MCF 10A (cell line): ENCODE data around the gene TCEANC2. TPM values are rescaled to one million over a fixed set of nuclear protein-coding genes. Genes with fewer than 3 reads are reported as not detected.

ENCODE experiments used
- BruUV-seq: library from RNA; stranded (reverse); fragments of 400-500 nt; replicated peaks from 2 replicates; lab custom pipeline; 2021; lab: Mats Ljungman, UMichigan
- CTCF ChIA-PET: fragments of 300-600 bp; sonication (Branson Sonifier 250); formaldehyde crosslinking; extraction: SDS; loops from one replicate; lab custom pipeline; 2021; ENCODE audit warnings: antibody characterized with exemption, inconsistent platforms; lab: Yijun Ruan, JAX
- POLR2A ChIA-PET: fragments of 300-600, 350-650 bp; sonication (Branson Sonifier 250); formaldehyde crosslinking; extraction: SDS; loops from one replicate; lab custom pipeline; 2020; ENCODE audit warnings: antibody characterized with exemption, inconsistent platforms; lab: Yijun Ruan, JAX
- DNase-seq: peaks from one replicate; pipeline ENCODE4 v3.0.0-alpha.2; 2018; ENCODE audit not compliant: unreplicated experiment
- H3K27ac Mint-ChIP-seq: one replicate; pipeline ENCODE4 v1.8.0; 2022; ENCODE audit warnings: mild to moderate bottlenecking, low read depth, mixed read lengths; ENCODE audit not compliant: unreplicated experiment
- H3K27me3 Mint-ChIP-seq: one replicate; pipeline ENCODE4 v1.8.0; 2022; ENCODE audit warnings: mixed read lengths; ENCODE audit not compliant: insufficient read depth, unreplicated experiment
- H3K36me3 Mint-ChIP-seq: one replicate; pipeline ENCODE4 v1.8.0; 2022; ENCODE audit warnings: mild to moderate bottlenecking, moderate library complexity, mixed read lengths; ENCODE audit not compliant: insufficient read depth, unreplicated experiment
- H3K4me1 Mint-ChIP-seq: one replicate; pipeline ENCODE4 v1.8.0; 2022; ENCODE audit warnings: mixed read lengths; ENCODE audit not compliant: insufficient read depth, unreplicated experiment
- H3K4me3 Mint-ChIP-seq: one replicate; pipeline ENCODE4 v1.8.0; 2022; ENCODE audit warnings: mild to moderate bottlenecking, moderate library complexity, mixed read lengths; ENCODE audit not compliant: unreplicated experiment
- H3K9me3 Mint-ChIP-seq: one replicate; pipeline ENCODE4 v1.8.0; 2022; ENCODE audit warnings: mixed read lengths; ENCODE audit not compliant: unreplicated experiment
- CTCF ChIP-seq: fragments of 200-600 bp; IDR thresholded peaks from one replicate; pipeline ENCODE4 v1.8.0; 2022; ENCODE audit warnings: antibody characterized with exemption, mild to moderate bottlenecking; ENCODE audit not compliant: unreplicated experiment
- intact Hi-C: fragments of 100-400 bp; cut with micrococcal nuclease; formaldehyde crosslinking; loops from 2 replicates; pipeline ENCODE4 v1.14.1; 2022
- total RNA-seq: library from RNA; stranded (reverse); gene quantifications from 2 replicates; pipeline ENCODE4 v1.2.3, GENCODE V29; 2022

Gene TCEANC2
- total RNA-seq, 1 experiment from 2014 or later: 3.6 TPM

DNA sequence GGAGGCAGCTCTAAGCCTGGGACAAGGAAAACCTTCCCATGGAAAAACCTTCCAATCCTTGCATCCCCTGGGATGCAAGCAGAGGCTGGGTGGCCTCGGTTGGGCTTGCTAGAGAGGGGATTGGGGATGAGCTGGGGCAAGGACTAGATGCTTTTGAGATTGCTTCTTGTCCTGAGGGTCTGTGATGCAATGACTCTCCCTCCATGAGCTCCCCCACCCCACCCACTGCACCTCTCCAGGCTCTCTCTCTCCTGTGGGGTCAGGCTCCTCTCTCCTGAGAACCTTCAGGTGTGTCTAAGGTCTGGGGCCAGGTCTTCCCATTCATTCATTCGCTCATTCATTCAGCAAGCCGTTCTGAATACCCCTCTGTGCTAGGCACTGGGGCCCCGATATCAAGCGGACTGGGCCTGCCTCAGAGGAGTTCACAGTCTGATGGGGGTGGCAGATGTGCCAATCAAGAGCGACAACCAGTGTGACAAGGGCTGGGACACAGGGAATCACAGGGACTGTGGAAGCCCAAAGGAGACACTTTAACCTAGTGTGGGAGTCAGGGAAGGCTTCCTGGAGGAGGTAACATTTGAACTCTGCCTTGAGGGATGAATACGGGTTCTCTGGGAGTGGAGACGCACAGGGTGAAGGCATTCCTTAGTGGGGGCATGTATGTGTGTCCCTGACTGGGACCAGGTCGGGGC is 41.9 kb upstream of the TCEANC2 start:
- BruUV-seq: no TSS peak
- Mint-ChIP-seq H3K36me3 (peaks cover 4% of the 10 kb centered on the region), H3K4me3 (no peak overlapping the region), H3K4me1 (peaks cover 8% of the 10 kb centered on the region), H3K27me3 (peaks cover 35% of the 10 kb centered on the region), H3K9me3 (no peaks in the 10 kb centered on the region), H3K27ac (no peak overlapping the region)
- ChIA-PET CTCF (interaction anchor here (0.8 kb wide), 1 partner anchor 52 kb away, joined by 3 read pairs; no protein-coding TSS in a partner anchor), POLR2A (no interaction called here)
- intact Hi-C loops: no loop called here
- no peak for DNase-seq
- TF ChIP-seq CTCF: no peak

GRCh38 chr1:54012008-54012325 is 41.4 kb upstream of the TCEANC2 start:
- DNase-seq: no peak
- CTCF ChIA-PET: interaction anchor here (0.6 to 0.8 kb wide), 2 partner anchors 52 to 192 kb away, joined by 3 to 4 read pairs; no protein-coding TSS in a partner anchor
- Mint-ChIP-seq H3K4me1 (peaks cover 13% of the 10 kb centered on the region), H3K27ac (no peak overlapping the region), H3K27me3 (peaks cover 30% of the 10 kb centered on the region), H3K4me3 (no peak overlapping the region), H3K36me3 (peaks cover 4% of the 10 kb centered on the region), H3K9me3 (no peaks in the 10 kb centered on the region)
- intact Hi-C loops: no loop called here
- TF ChIP-seq CTCF: no peak
- BruUV-seq: no TSS peak
- POLR2A ChIA-PET: no interaction called here

GRCh38 chr1:54012863-54013262 is 40.5 kb upstream of the TCEANC2 start:
- ChIA-PET POLR2A (no interaction called here), CTCF (no interaction called here)
- intact Hi-C loops: no loop called here
- Mint-ChIP-seq H3K9me3 (no peaks in the 10 kb centered on the region), H3K36me3 (peaks cover 4% of the 10 kb centered on the region), H3K27me3 (peaks cover 29% of the 10 kb centered on the region), H3K27ac (no peak overlapping the region), H3K4me3 (no peak overlapping the region), H3K4me1 (peaks cover 13% of the 10 kb centered on the region)
- BruUV-seq: no TSS peak
- no peak for TF ChIP-seq CTCF
- DNase-seq: no peak

GRCh38 chr1:54013393-54014008 is 39.9 kb upstream of the TCEANC2 start:
- peaks cover 29% of the 10 kb centered on the region for H3K27me3 Mint-ChIP-seq
- DNase-seq: no peak
- H3K4me1 Mint-ChIP-seq: peaks cover 13% of the 10 kb centered on the region
- ChIA-PET CTCF (no interaction called here), POLR2A (interaction anchor here (3.7 kb wide), 1 partner anchor 39 kb away, joined by 25 read pairs; the partner anchor contains the start of genes TCEANC2 and TMEM59)
- peaks cover 4% of the 10 kb centered on the region for H3K36me3 Mint-ChIP-seq
- H3K9me3 Mint-ChIP-seq: no peaks in the 10 kb centered on the region
- H3K4me3 Mint-ChIP-seq: no peak overlapping the region
- intact Hi-C loops: no loop called here
- H3K27ac Mint-ChIP-seq: no peak overlapping the region
- no TSS peak for BruUV-seq
- TF ChIP-seq CTCF: no peak
